Prostate gland (tissue), 2 donors: Measurements from ENCODE around the gene RMND5A.
"Not testable (repeated sequence)": the region's sequence is repeated elsewhere in the genome, so short reads cannot be mapped to it uniquely, and the experiment has no call there.

ENCODE experiments used
- CTCF ChIP-seq, 4 experiments: fragments of 200-600 bp in 2 of 4; fragments of 450-650 bp in 2 of 4; sonication (generic) in 2 of 4; IDR thresholded peaks; 1 replicate in 3 of 4; 2 replicates in 1 of 4; pipeline ENCODE4 v1.5.1; 2016 to 2019; ENCODE audit warnings: antibody characterized with exemption in 4 of 4, mild to moderate bottlenecking in 2 of 4, moderate library complexity in 2 of 4
- POLR2A ChIP-seq: fragments of 450-650 bp; IDR thresholded peaks from one replicate; pipeline ENCODE4 v1.6.1; 2016; ENCODE audit warnings: antibody characterized with exemption, mild to moderate bottlenecking
- POLR2AphosphoS5 ChIP-seq: sonication (generic); formaldehyde crosslinking; IDR thresholded peaks from one replicate; pipeline ENCODE4 v1.6.1; 2017; ENCODE audit warnings: antibody characterized with exemption

- TF ChIP-seq POLR2AphosphoS5; CTCF (IDR thresholded peaks at IDR 0.05); POLR2A: not testable (repeated sequence)
Observed at GRCh38 chr2:86733528-86733927, 13.4 kb downstream of the RMND5A start.
